Thoracic aorta (tissue), 2 donors: ENCODE measurements around the gene PPP1R9A. TPM values are rescaled to one million over a fixed set of nuclear protein-coding genes. Genes with fewer than 3 reads are reported as not detected.
A peak's percentile ranks its signal among the peaks of the same experiment; 100 is the strongest.

ENCODE experiments used
- ATAC-seq: fragments of 150-250 bp; one replicate; pipeline ENCODE4 v1.8.0; 2017; ENCODE audit warnings: low read depth; ENCODE audit not compliant: insufficient number of reproducible peaks, low FRiP score
- DNase-seq: peaks from one replicate; pipeline ENCODE4 v3.0.0-alpha.2; 2020; ENCODE audit warnings: low spot score
- H3K27ac ChIP-seq, 2 donors: fragments of 200-600 bp; sonication (generic); 1 replicate in 1 of 2; 2 replicates in 1 of 2; pipeline ENCODE4 v1.5.1; 2016; ENCODE audit warnings: mild to moderate bottlenecking in 2 of 2, moderate library complexity in 2 of 2
- H3K27me3 ChIP-seq: fragments of 200-600 bp; sonication (generic); replicated peaks from 2 replicates; pipeline ENCODE4 v1.6.0; 2016; ENCODE audit warnings: mild to moderate bottlenecking; ENCODE audit not compliant: insufficient read depth
- H3K36me3 ChIP-seq: fragments of 200-600 bp; sonication (generic); one replicate; pipeline ENCODE4 v1.5.1; 2016
- H3K4me1 ChIP-seq, 2 donors: fragments of 200-600 bp; sonication (generic); 1 replicate in 1 of 2; 2 replicates in 1 of 2; pipeline versions ENCODE4 v1.5.1 to v1.6.0; 2016; ENCODE audit warnings: low read depth in 2 of 2, mild to moderate bottlenecking in 1 of 2; ENCODE audit not compliant: control insufficient read depth in 1 of 2
- H3K4me3 ChIP-seq: fragments of 200-600 bp; sonication (generic); 2 replicates; pipeline ENCODE4 v1.5.1; 2016; ENCODE audit warnings: mild to moderate bottlenecking
- H3K9me3 ChIP-seq: fragments of 200-600 bp; sonication (generic); 2 replicates; pipeline ENCODE4 v1.5.1; 2016
- CTCF ChIP-seq: fragments of 200-600 bp; sonication (generic); IDR thresholded peaks from one replicate; pipeline ENCODE4 v1.5.1; 2019; ENCODE audit warnings: antibody characterized with exemption
- total RNA-seq, 2 donors: library from RNA; depleted of rRNA; stranded (reverse); fragments of >200 nt; gene quantifications; one replicate each; pipeline versions ENCODE4 v1.1.0 to v1.2.3, GENCODE V29; 2016

The PPP1R9A gene
- total RNA-seq, 2 donors from 2014 or later: 5.7 to 11.8 TPM

DNA sequence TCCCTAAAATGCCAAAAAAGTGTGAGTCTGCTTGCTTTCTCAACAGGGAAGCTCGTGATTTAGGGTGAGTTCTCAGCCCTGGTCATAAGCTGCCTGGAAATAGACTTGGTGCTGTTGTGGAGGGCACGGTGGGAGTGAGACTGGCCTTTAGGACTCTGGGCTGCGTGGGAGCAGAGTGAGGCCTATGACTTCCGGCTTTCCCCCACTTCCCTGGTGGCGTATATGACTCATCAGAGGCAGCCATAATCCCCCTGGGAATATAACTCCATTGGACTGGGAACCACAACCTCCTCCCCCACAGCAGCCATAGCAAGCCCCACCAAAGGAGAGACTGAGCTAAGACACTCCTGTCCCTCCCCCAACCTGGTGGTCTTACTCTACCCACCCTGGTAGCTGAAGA, 321.9 kb downstream of the PPP1R9A start:
- DNase-seq (no peak), ATAC-seq (no peak)
- H3K9me3 ChIP-seq: no peaks in the 10 kb centered on the region
- H3K4me3 ChIP-seq: no peak overlapping the region
- H3K36me3 ChIP-seq: no peaks in the 10 kb centered on the region
- H3K4me1 ChIP-seq: no peaks in the 10 kb centered on the region
- no peak overlapping the region for H3K27ac ChIP-seq
- no peak for TF ChIP-seq CTCF
- no peaks in the 10 kb centered on the region for H3K27me3 ChIP-seq

DNA sequence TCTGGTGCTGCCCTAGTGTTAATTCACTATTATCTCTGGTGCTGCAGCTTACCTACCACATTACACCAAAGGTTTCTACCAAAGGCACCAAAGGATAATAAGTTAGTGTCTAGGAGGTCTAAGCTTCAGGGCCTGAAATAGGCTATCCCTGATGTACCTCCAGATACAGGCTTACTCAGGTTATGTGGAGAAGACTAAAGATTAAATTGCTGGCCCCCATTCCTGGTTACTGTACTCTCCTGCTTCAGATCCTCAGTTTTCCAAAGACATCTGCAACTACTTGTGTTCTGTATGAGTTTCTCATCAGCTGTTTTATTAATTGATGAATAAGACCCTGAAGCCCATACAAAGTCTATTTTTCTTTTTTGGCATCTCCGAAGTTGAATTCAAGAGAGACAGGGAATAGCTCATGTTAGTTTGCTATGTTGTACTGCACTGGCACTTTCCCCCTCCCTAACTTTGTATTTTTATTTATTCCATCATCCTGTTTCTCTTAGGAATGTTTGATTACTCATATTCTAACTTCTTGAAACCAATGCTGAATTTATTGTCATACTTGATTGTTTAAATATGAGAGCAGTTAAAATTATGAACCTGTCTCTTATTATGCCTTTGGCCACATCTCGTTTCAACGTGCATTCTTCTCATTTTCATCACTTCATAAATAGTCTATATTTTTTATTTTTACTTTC, 331.0 kb downstream of the PPP1R9A start:
- no peaks in the 10 kb centered on the region for H3K36me3 ChIP-seq
- H3K9me3 ChIP-seq: no peaks in the 10 kb centered on the region
- ATAC-seq (no peak), DNase-seq (no peak)
- no peak for TF ChIP-seq CTCF
- H3K4me1 ChIP-seq: no peaks in the 10 kb centered on the region
- no peaks in the 10 kb centered on the region for H3K27me3 ChIP-seq
- H3K4me3 ChIP-seq: peak overlapping the region; percentile 36
- H3K27ac ChIP-seq: no peak overlapping the region

GRCh38 chr7:95240921-95241320, 333.5 kb downstream of the PPP1R9A start:
- ATAC-seq (no peak), DNase-seq (no peak)
- no peaks in the 10 kb centered on the region for H3K36me3 ChIP-seq
- no peak overlapping the region for H3K27ac ChIP-seq
- no peaks in the 10 kb centered on the region for H3K27me3 ChIP-seq
- no peak overlapping the region for H3K4me3 ChIP-seq
- H3K9me3 ChIP-seq: no peaks in the 10 kb centered on the region
- no peak for TF ChIP-seq CTCF
- H3K4me1 ChIP-seq: no peaks in the 10 kb centered on the region

DNA sequence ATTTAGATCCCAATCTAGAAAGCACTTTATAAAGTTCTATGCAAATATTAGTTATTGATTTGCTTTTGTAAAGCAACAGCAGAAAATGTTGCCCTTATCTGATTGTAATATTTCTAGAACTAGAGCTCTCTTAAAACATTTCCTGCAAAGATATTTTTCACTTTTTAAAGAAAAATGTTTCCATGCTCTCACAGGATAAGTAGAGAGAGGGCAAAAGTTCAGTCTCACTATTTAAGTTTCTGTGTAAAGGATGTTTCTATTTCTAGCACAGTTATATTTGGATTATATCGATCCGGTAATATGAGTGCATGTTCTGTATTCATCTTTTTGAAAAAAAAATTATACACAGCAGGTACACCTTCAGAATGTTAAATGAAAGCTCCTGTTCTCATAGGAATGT, 334.9 kb downstream of the PPP1R9A start:
- Histone ChIP-seq H3K27me3 (no peaks in the 10 kb centered on the region), H3K27ac (no peak overlapping the region), H3K4me3 (no peak overlapping the region), H3K4me1 (no peaks in the 10 kb centered on the region), H3K9me3 (no peaks in the 10 kb centered on the region), H3K36me3 (no peaks in the 10 kb centered on the region)
- ATAC-seq (no peak), DNase-seq (no peak)
- TF ChIP-seq CTCF: no peak

DNA sequence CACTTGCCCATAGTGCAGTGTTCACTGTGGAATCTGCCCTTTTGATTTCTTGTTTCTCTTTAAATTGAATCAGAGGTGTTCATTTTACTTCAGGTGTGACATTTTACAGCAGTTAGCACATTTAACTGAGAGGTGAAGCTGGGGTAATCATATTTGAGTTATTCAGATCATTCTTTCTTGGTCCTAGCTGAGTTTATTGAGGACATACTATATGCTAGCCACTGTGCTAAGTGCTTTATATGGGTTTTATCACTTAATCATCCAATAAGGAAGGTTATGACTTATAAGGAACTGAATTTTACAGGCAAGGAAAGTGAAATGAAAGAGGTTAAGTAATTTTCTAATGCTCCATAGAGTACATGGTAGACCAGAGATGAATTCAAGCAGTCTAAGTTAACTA, 337.2 kb downstream of the PPP1R9A start:
- H3K4me1 ChIP-seq: no peaks in the 10 kb centered on the region
- H3K27me3 ChIP-seq: no peaks in the 10 kb centered on the region
- no peak for ATAC-seq
- H3K36me3 ChIP-seq: no peaks in the 10 kb centered on the region
- H3K4me3 ChIP-seq: no peak overlapping the region
- TF ChIP-seq CTCF: no peak
- no peaks in the 10 kb centered on the region for H3K9me3 ChIP-seq
- H3K27ac ChIP-seq: no peak overlapping the region
- no peak for DNase-seq
